HuH-7 (cell line): ENCODE data around the gene CORO1C.

Source experiments
- DNase-seq: peaks from one replicate; pipeline ENCODE4 v3.0.0; 2011; ENCODE audit warnings: low spot score

CORO1C gene

DNA sequence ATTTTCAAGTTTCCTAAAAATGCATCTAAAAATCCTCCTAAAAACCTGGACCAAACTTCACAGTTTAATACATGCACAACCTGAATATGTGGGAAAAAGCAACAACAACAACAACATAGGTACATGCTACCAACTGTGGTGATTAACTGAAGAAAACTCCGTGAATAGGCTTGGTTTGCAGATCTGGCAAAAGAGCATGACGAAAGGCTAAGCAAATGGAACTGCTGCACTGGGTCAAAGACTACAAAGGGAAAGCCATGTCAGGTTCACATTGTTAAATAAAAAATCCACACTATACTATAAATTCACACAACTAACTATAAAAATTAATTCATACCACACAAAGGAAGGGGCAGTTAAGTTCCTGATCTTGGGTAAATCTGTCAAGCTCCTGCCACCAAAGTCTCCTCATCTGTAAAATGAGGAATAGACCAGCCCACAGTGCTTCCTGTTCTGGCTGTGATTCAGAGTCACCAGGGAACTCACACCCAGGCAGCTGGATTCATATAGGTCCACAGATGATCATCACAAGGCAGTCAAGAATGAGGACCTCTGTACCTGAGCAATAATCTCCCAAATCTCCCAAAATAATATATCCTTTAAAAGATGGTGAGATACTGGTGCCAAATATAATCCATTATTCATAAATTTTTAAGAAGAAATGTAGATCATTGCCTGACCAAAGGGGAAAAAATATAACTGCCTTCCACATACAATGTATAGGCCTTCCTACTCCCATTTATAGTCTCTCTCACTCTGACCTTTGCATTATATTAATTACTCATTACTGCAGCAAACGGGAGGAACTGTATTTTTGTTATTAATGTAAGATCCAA lies 7.0 kb downstream of the CORO1C start:
- DNase-seq: no peak

DNA sequence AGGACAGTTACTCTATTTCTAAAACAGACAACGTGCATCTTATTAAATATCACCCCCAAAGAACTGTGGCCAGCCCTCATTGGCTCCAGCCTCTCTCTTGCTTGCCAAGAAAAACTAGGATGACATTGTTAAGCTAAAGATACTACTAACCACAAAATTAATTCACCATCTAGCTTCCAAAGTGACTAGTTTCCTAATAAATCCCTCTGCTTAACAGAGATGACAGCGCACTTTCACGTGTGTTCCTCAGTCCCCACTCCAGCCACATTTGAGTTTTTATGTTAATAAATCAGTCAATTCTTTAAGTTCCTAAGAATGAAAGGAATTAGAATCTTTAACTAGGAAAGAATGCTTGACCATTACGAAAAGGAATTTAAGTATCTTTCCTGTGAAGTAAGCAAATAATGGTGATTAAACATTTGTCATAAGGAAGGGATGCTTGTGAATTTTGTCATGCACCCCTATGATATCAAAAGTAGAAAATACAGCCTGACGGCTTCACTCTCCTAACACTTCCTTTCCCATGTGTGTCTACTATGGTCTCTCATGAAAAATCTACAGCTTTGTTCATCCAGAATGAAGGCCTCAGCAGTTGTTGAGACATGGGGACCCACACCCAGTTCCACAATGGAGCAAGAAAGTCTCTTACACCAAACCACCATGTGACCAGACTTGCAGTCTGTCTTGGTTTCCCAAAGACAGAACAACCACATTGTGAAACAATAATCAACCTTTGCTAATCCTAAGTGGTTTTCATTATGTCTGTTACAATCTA lies 8.1 kb downstream of the CORO1C start:
- DNase-seq: no peak

DNA sequence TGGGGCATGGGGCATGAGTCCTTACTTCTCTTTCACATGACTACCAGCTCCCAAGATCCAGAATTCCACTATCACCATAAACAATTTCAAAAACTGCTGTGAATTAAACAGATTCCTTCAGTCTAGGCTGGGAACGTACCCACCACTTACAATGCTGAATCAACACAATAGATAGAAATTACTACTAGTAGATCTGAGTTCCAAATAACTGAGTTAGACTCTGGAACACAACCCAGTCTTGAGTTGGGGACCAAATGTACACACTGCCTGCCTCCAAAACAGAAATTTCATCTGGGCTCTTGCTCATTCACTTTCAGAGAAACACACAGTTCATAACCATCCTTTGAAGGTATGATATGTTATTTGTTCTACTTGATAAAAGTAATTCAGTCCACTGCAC lies 8.9 kb downstream of the CORO1C start:
- no peak for DNase-seq

DNA sequence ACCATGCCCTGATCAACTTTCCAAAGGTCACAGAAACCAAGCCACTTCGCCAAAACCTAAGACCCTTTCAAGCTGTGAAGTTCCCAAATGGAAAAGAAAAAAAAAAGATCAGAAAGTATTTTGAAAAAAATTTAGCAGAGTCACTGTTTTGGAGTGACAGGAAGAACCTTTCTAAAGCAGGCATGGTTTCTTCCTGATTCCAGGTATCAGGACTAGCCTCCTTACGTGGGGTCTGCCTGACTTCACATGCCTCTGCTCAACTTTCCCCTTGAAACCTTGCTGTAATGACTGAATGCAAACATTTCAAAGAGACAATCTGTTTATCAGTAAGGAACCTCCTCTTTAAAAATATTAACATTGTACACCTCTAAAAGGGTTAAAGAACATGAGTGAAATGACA lies 9.5 kb downstream of the CORO1C start:
- DNase-seq: no peak

DNA sequence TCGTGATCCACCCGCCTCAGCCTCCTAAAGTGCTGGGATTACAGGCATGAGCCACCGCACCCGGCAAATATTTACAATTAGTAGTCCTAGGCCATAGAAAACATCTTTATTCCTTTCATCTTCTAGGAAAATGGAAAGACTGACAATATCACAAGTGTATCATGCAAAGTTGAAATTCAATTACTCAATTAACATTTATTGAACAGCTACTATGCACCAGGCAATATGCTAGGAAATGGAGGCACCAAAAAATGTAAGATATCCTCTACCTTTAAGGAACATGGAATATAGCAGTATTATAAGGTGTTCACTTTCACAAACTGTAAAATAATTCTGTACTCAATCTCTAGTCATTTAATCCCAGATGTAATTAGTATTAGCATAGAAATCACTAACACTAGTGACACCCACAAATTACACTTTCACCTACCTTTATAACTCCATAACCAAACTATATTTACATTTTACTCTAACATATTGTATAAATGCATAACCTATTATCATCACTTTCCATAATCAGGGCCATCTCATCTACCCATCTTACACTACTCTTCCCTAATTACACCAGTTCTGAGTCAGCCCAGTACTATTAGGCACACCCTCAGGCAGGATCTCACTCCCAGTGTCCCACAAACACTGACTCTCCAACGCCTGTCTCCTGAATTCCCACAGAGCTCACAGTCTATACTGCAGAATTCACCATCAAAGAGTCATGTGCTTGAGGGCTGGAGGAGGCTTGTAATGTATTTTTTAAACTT lies 10.4 kb downstream of the CORO1C start:
- DNase-seq: no peak

DNA sequence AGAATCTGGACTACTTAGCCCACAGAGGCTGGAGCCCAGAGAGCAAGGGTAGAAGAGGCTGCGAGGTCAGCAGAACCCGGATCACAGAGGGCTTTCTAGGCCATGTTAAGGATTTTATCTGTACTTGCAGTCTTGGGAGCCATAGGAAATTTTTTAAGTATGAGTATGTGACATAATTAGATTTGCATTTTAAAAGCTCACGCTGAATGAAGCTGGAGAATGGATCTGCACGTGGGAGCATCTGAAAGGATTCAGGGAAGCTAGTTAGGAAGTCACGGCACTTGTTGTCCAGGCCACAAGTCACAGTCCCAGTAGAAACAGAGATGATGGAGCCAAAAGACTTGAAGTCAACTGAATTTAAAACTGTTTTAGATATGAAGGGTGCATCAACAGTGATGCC lies 14.1 kb downstream of the CORO1C start:
- DNase-seq: no peak

DNA sequence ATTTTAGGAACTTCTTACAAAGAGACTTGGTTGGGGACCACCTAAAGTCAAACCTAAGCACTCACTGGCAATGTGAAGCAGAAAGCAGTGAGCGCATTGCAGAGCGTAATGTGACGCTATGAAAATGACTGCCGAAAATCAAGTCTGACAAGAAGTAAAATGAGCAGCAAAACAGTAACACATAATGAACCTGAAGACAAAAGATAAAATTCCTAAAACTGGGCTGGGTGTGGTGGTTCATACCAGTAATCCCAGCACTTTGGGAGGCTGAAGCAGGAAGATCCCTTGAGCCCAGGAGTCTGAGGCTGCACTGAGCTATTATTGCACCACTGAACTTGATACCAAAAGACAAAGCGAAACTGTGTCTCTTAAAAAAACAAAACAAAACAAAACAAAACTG lies 16.5 kb downstream of the CORO1C start:
- no peak for DNase-seq

DNA sequence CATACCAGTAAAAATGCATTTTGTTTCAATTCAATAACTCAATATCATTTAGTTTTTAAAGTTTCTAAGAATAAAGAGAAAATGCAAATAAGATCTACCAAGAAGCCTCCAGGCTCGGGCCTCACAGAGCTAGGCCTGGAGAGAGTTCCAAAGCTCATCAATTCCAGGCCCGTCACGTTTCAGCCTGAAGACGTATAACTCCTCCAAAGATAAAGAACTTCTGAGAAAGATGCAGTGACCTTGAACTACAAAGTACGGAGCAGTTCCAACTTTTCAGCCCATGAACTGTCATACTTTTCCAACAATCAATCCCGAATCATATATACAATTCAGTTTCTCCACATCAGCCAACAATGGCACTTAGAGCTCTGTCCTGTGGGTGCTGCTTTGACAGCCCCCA lies 17.8 kb downstream of the CORO1C start:
- DNase-seq: no peak

DNA sequence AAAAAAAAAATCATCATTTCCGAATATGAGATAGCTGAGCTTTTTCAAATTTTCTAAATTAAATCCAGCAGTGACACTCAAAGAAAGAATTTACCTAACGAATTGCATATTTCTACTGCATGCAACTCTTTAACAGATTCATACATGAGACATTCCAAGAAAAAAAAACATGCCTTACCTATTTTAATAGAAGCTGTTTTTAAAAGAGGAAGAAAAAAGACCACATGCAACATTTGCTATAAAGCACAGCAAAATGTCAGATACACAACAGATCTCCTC lies 18.5 kb downstream of the CORO1C start:
- DNase-seq: no peak

DNA sequence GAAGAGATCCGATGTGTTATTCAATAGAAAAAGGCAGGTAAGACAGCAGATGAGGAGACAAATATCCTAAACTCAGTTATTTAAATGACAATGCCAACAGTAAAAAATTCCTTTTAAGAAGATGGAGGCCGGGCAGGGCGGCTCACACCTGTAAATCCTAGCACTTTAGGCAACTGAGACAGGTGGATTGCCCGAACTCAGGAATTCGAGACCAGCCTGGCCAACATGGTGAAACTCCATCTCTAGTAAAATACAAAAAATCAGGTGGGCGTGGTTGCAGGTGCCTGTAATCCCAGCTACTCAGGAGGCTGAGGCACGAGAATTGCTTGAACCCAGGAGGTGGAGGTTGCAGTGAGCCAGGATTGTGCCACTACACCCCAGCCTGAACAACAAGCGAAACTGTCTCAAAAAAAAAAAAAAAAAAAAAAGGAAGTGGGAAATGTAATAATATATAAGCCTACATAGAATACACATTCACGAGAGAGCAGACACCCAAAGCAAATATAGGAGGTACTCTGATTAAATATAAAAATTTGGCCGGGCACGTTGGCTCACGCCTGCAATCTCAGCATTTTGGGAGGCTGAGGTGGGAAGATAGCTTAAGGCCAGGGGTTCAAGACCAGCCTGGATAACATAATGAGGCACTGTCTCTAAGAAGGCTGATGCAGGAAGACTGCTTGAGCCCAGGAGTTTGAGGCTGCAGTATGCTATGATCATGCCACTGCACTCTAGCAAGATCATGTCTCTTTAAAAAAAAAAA lies 19.0 kb downstream of the CORO1C start:
- DNase-seq: no peak

DNA sequence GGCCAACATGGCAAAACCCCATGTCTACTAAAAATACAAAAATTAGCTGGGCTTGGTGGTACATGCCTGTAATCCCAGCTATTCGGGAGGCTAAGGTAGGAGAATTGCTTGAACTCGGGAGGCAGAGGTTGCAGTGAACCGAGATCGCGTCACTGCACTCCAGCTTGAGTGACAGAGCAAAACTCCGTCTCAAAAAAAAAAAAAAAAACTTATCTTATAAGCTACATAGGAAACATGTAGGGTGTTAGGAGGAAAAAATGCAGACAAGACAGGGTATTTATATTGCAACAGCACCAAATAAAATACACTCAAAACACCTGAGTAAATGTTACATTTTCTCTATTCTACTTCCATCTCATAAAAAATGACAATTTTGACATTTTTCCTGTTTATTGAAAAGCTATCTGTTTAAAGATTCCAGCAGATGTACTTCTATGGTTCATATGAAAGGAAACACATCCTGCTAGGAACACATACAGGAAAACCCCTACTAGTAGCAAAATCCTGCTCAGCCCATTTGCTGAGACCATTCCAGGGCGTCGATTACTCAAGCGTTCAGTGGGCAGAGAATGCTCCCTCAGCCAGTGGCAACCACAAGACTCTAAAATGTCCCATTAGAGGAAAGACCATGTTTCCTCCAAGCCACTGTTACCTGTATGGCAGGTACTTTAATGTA lies 19.7 kb downstream of the CORO1C start:
- DNase-seq: no peak

DNA sequence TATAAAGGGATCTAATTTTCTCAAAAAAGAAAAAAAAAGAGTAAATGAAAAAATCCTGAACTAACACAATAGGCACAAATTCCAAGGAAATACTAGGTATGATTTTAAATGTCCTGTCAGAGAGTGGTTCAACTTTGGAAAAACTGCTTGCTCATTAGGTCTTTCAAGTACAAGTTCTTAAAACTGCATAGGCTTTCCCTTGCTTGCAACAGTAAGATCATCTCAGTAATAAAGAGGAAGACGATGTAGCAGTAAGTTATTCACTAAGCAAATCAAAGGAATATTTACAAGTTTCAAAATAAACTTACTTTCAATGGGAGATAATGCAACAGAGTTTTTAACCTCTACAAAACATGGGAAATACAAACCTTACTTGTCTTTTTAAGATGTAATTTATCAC lies 21.6 kb downstream of the CORO1C start:
- no peak for DNase-seq

DNA sequence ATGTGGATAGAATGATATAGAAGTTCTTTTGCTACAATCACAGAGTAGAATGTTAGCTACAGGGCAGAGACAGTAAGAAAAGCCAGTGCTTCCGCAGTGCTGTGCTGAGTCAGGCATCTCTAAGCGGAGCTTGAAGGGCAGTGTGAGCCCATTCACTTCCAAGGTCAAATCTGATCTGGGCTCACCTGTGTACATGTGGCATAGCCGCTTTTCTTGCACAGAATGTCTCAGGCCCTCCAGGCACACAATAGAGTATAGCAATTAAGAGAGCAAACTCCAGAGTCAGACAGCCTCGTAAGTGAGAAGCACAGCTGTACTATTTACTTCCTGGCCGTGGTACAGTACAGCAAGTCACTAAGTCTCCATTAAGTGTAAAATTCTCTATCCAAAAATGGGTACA lies 26.8 kb downstream of the CORO1C start:
- no peak for DNase-seq

DNA sequence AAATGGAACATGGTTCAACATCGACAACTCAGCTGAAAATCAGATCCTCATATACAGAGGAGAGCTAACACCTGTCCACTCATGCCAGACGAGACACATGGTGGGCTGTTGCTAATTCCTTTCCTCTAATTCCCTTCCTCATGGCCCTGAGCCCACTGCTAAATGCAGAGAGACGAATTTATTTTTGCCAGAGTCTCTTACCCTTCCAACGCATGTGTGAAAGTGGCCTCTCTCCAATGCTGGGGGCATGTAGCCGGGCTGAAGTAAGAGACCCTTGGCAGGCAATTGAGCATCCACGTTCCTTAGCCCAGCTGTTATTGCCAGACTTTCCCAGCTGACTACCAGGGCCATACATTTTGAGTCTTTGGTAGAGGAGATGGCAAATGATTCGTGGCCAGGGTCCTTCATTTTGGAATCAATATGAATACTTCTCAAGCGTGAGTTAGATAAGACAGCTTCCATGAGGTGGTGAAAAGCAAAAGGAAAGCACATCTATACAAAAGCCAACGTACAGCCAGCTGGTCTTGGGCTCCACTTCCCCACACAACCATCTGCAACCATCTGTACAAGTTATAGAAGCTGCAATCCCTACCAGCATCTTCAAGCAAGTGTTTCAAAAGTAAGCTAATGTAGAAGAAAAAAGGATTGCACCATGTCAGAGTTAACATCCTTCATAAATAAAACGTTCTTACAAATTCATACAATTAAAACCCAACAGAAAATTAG lies 28.6 kb downstream of the CORO1C start:
- no peak for DNase-seq

DNA sequence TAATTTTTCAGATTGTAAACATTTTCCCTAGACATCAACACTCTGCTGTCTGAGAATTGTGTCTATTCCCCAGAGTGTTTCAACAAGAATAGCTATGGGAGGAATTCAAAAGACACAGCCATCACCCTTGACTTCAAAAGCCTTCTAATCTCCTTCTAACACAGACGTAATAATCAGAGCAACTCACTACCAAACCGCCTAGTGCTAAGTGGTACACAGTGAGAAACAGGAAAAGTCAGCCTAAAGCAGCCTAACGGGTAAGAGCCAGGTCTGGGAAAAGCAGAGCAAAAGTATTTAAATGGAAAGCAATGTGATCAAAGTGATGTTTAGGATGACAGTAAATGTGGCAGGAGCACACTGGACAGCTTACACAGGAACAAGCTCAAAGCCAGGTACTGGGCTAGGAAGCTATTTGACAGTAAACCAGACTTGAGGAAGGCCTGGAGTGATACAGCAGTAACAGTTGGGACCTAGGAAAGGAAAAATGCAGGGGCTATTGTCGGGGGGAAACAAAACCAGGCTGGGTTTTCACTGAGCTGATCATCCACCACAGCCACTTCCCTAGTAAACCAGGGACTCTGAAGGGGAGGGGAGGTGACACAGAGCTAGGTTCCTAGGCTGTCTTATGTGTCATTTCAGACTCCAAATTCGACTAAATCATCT lies 29.4 kb downstream of the CORO1C start:
- no peak for DNase-seq

DNA sequence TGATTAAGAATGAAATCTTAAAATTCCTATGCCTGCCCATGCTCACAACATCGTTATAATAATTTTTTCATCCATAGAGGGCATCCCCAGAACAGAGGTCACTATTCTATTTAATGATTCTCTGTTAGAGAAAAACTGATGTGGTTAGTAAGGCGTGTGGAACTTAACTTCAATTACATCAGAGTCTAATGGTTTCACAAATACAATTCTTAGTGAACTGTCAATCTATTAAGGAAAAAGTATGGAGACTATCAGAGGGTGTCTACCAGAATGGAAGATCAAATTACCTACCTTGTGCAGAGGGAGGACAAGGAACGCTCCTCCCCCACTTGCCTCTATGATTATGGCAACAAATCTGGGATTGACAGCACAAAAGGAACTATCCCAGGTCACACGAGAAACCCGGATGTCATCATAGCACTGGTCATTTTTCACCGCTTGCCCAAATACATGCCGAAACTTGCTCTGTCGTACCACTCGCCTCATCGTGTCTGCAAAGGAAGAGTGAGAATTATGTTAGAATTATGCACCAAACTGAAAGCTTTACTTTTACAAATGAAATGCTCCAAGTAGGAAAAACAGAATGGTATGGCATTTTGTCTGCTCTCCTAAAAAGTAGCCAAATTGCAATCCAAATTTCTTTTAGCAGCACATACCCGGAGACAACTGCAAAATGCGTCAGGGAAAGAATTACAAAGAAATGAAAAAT lies 30.3 kb downstream of the CORO1C start:
- DNase-seq: no peak

DNA sequence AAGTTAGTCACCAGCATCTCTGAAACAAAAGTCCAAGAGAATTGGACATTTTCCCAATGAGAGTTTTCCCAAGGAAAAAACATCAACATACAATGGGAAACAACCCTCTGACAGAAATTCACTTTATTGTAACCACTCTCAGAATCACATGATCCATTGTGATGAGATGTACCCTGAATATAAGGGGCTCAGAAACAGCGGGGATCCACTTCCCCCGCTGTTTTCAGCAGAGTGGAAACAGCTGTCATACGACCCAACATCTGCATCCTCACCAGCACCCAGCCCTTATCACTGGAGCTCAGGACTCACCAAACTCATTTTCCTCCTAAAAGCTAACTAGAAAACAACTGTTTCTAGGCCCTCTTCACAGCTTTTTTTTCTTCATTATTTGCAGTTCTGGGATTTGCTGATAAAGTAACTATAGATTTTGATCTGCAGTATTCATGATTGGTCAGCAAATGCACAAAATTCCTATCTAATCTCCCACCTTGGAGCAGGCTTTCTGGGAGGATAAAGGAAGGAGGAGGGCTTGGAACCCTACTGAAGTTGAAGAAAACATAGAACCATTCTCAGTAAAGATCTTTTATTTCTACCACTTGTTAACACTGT lies 31.3 kb downstream of the CORO1C start:
- no peak for DNase-seq

DNA sequence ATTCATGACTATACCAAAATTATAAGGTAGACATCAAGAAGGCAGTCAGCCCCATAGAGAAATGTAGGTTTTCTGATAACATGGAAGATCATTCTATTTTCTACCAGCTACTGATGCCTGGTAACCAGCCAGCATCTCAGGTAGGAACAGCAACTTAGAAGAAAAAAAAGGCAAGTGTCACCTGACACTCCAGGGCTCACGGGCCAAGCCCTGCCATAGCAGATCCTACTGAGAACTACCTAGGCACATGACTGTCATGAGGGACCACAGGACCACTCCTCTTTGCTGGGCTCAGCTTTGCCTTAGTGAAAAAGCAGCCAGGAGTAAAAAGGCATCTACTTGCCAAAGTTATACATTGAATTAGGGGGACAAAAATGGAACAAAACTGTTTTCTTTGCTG lies 33.4 kb downstream of the CORO1C start:
- DNase-seq: no peak

DNA sequence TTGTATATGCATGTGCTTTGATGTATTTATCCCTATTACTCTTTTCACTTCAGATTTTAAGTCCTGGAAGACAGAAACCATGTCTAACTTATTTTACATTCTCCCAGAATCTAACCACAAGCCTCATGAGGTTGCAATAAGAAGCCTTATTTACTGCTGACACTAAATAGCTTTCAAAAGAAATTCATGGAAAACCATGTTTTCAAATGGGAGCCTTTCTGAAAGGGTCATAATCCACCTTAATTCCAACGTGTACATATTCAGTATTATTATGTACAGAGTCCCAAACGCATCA lies 34.4 kb downstream of the CORO1C start:
- no peak for DNase-seq
